Erythroblast (primary cell): Measurements from ENCODE around the gene LRRC56.

ENCODE experiments used
- GATA1 ChIP-seq: IDR thresholded peaks from 2 replicates; pipeline ENCODE4 v1.6.1; 2011; ENCODE audit warnings: low read depth, mild to moderate bottlenecking, control low read depth, low read length, moderate library complexity
- POLR2A ChIP-seq: IDR thresholded peaks from 2 replicates; pipeline ENCODE4 v1.6.1; 2011; ENCODE audit warnings: mild to moderate bottlenecking, low read length

DNA sequence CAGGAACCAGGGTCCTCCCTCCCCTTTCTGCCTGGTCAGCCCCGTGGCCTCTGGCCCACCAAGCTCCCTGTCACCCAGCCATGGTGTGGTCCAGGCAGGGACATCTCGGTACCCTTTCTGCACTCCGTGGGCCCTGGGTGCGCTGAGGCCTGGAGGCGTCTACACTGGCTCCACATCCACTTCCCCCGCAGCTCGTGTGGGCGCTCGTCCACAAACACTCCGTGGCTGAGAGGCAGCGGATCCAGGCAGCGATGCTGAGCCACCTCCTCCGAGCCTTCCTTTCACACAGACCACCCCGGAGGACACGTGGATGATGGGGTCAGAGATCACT is 46.4 kb upstream of the LRRC56 start:
- no peak for TF ChIP-seq POLR2A
- TF ChIP-seq GATA1: no peak
